ENCODE results near the gene ACOT8. TPM values are rescaled to one million over a fixed set of nuclear protein-coding genes. Genes with fewer than 3 reads are reported as not detected.

ACOT8 gene
- total and polyA plus RNA-seq, 2 of the 8 experiments (the other 6 are each of a cell fraction or from before 2014, with no cell fraction given) = 37.6 to 88.8 TPM

GRCh38 chr20:45850926-45851325 is 6.3 kb downstream of the ACOT8 start (continued):
- no peak for TF ChIP-seq CTCF (IDR thresholded peaks at IDR 0.05; ENCODE audit: control extremely low read depth in 1 of 3, insufficient read depth in 1 of 3, low read depth in 1 of 3, low read length in 3 of 3)
- TF ChIP-seq CBX8 (IDR thresholded peaks at IDR 0.05; ENCODE audit: borderline replicate concordance, low read depth, low read length) = no peak
- TF ChIP-seq CHD2 (IDR thresholded peaks at IDR 0.05; ENCODE audit: low read length) = no peak
- no peak for TF ChIP-seq CHD7 (IDR thresholded peaks at IDR 0.05; ENCODE audit: insufficient replicate concordance, low read length)
- TF ChIP-seq MAFK (IDR thresholded peaks at IDR 0.05; ENCODE audit: low read depth, low read length) = no peak
- no peak for TF ChIP-seq HDAC2 (IDR thresholded peaks at IDR 0.05; ENCODE audit: borderline replicate concordance in 1 of 2, low read depth in 2 of 2, low read length in 2 of 2)
- no peak for TF ChIP-seq RNF2 (IDR thresholded peaks at IDR 0.05; ENCODE audit: borderline replicate concordance, low read depth, low read length, missing control alignments, poor library complexity, severe bottlenecking)
- no peak for TF ChIP-seq PHF8 (conservative IDR thresholded peaks at IDR 0.05; ENCODE audit: low read depth, low read length)

Data from H1 (cell line).